DMS114 treated with DMSO at 0.1 percent for 48 hours (cell line): Measurements from ENCODE around the gene SLC9B2.

Source experiments
- DNase-seq: peaks from one replicate; lab custom pipeline; 2025; ENCODE audit not compliant: unreplicated experiment; lab: John Stamatoyannopoulos, UW

SLC9B2 gene

DNA sequence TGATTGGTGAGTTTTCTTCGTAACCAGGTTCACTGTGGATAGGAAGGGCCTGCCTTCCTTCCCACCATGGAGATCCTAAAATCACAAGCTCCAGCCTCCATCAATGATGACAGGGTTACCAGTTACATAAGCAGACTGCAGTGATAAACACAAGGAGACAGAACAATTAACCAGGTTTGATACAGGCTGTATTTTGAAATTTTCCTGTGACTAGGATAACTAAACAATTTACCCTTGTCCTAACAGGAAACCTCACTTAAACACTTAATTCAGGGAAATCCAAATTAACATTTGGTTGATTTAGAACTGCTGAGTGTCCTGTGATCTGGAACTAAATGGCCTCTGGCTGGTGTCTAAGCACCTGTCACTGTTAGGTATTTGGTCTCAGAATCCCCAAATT is 3.1 kb upstream of the SLC9B2 start:
- DNase-seq: no peak

GRCh38 chr4:103075894-103076746 is 441 bp downstream of the SLC9B2 start:
- no peak for DNase-seq

DNA sequence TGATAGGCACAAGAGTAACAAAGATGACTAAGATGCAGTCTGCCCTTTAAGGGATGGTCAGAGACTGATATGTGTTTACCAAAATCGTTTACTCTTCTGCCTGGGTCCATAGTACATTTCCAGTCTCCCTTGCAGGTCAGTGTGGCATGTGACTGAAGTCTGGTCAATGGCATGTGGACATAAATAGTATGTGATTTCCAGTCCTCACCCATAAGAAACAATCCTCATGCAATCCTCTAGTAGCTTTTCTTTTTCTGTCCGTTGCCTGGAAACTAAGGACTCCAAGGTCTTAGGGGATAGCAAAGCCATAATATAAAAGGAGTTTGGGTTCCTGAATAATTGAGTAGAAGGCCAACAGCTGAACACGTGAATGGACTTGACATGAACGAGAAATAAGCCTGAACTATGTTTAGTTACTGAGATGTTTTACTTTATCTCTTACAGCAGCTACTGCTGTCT is 1.1 kb downstream of the SLC9B2 start:
- no peak for DNase-seq

GRCh38 chr4:103074744-103075434 is 1.7 kb downstream of the SLC9B2 start:
- DNase-seq: no peak

DNA sequence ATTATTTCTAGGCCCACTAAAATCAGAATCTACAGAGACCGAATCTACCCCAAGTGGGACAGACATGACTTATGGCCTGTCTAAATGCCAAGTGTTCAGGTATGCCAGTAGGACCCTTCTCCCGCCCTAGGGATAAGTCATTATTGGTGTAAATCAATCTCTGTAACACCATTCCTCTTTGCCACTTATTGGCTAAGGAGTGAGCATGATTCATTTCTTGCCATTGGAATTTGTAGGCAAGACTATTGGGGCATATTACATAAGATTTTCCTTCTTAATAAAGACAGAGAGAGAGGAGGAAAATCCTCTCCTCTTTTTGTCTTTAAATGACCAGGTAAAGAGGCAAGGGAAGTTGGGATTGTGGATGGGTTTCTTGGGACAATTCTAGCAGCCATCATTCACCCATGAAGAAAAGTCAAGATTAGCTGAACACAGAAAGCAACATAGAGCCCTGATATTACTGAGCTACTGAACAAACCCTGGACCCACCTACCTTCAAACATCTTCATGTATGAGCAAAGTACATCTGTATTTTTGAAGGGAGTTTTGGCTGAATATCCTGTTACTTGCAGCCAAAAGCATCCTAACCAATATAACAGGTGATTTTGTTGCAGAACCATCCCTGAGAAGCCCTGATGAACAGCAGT is 2.6 kb downstream of the SLC9B2 start:
- DNase-seq: no peak

GRCh38 chr4:103067841-103068547 is 8.6 kb downstream of the SLC9B2 start:
- no peak for DNase-seq

GRCh38 chr4:103060453-103061148 is 16.0 kb downstream of the SLC9B2 start:
- DNase-seq: no peak

DNA sequence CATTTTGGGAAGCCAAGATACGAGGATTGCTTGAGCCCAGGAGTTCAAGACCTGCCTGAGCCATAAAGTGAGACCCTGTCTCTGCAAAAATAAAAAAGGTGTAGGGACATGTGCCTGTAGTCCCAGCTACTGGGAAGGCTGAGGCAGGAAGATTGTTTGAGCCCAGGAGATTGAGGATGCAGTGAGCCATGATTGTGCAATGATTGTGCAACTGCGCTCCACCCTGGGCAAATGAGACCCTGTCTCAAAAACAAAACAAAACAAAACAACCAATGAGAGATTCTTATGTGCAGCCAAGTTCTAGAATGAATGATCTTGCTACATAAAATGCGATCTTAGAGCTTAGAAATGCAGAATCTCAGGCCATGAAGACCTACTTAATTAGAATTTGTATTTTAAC is 22.5 kb downstream of the SLC9B2 start:
- no peak for DNase-seq

DNA sequence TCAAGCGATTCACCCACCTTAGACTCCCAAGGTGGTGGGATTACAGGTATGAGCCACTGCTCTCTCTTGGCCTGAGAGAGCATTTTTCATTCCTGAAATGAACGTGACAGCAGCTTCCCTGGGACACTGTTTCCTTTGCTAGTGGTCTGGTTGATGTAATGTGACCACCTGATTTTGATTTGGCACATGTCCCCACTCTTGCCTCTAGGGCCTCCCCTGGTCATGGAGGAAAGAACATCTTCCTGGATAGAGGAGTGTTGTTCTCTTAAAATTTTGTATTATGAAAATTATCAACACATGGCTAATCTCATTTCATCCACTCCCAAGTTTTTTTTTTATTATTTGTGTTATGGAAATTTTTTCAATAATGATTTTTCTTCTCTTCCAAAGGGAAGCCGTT is 23.8 kb downstream of the SLC9B2 start:
- DNase-seq: no peak

DNA sequence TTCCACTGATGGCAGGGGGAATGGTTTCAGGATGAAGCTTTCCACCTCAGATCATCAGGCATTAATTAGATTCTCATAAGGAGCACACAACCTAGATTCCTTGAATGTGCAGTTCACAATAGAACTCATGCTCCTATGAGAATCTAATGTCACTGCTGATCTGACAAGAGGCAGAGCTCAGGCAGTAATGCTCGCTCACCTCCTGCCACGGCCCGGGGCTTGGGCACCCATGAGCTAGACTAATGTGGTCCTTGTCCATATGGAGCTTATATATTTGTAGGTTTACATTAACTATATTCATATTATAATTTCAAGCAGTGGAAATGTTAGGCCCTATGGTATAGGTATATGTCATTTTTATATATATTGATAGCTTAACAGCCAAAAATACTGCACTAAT is 24.4 kb downstream of the SLC9B2 start:
- no peak for DNase-seq

- DNase-seq: no peak
These were observed 25.7 kb downstream of the SLC9B2 start for GRCh38 chr4:103050736-103051436.

- DNase-seq: peak; percentile 1
These were observed 29.9 kb downstream of the SLC9B2 start for GRCh38 chr4:103046416-103047290.

DNA sequence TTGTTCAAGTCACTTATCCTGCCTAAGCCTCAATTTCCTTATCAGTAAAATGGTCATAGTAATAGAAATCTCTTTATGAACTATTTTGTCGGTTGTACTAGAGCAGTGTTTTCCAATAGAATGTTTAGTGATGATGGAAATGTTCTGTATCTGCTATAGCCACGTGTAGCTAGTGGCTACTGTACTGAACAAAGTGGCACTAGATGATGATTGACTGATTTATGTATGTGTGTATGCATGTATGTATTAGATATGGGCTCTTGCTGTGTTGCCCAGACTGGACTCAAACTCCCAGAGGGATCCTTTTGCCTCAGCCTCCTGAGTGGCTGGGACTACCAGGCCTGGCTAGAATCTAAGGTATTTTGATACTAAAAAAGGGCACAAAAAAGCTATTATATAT is 32.4 kb downstream of the SLC9B2 start:
- DNase-seq: no peak

- no peak for DNase-seq
These were observed 40.4 kb downstream of the SLC9B2 start for GRCh38 chr4:103036169-103036568.

- peak; percentile 6 for DNase-seq
These were observed 44.0 kb downstream of the SLC9B2 start for GRCh38 chr4:103032574-103032973.

DNA sequence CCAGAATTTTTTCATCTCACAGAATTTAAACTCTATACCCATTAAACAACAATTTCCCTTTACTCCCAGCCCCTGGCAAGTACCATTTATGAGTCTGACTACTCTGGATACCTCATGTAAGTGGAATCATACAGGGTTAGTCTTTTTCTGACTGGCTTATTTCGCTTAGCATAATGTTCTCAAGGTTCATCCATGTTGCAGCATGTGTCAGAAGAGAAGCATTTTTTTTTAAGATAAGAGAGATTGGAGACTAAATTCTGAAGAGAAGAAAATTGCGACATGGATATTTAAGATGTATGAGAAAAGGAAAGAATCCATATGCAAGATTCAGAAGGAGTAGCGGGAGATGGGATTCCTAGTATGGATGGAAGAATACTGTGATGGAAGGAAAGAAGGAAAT is 45.8 kb downstream of the SLC9B2 start:
- DNase-seq: no peak

- DNase-seq: no peak
These were observed 47.3 kb downstream of the SLC9B2 start for GRCh38 chr4:103029300-103029699.

- no peak for DNase-seq
These were observed 49.7 kb downstream of the SLC9B2 start for GRCh38 chr4:103026868-103027267.

DNA sequence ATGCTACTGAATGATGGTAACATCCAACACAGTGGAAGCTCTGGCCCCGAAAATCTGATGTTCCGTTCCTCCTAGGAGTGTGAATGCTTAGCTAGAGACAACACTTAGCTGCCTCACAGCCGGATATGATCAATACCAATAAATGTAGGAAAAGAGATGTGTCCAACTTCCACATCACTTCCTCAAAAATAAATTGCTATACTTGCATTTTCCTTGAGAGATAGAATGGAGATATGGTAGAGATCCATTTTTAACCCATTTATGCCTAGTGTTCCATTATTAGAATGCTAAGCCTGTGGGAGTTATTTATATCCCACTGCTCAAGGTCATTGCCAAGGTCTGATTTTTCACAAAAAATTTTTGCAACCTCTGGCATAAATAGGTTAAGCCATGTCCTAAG is 51.6 kb downstream of the SLC9B2 start:
- no peak for DNase-seq
